Measurements from ENCODE around the gene PLOD2.

The PLOD2 gene

DNA sequence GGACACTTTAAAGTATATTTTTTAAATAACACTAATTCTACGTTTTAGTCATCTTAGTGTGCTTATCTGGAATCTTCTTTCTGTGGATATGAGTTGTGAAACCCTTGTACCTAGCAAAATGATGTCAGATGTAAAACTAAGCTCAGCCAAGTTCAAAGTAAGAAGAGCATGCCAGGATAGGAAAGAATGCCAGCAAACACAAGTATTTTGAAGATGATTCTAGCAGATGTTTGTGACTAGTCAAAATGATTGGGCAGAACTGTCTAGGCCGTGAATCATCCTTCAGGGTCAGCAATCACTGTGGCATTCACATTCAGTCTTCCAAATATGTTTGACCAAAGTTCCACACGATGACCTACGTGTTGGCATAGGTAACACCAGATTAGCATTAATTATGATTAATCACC, 5.4 kb upstream of the PLOD2 start:
- DNase-seq (ENCODE audit: low read depth) = no peak

DNA sequence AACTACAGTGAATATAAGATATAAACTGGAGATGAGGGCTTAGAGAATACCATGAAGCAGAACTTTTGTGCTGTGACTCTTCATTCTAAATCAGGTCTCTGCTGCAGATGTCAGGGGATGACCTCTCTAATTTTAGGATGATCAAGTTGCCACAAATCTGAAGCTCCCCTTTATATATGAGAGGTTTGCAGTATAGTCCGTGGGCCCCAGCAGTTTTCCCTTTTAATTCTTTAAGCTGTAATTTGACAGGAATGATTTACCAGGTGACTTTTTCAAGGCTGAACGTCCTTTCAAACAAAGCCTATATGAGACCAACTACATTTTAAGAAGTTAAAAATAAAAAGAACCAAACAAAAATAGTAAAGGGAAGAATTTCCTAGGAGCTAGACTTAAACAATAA, 4.9 kb upstream of the PLOD2 start:
- no peak for DNase-seq (ENCODE audit: low read depth)

DNA sequence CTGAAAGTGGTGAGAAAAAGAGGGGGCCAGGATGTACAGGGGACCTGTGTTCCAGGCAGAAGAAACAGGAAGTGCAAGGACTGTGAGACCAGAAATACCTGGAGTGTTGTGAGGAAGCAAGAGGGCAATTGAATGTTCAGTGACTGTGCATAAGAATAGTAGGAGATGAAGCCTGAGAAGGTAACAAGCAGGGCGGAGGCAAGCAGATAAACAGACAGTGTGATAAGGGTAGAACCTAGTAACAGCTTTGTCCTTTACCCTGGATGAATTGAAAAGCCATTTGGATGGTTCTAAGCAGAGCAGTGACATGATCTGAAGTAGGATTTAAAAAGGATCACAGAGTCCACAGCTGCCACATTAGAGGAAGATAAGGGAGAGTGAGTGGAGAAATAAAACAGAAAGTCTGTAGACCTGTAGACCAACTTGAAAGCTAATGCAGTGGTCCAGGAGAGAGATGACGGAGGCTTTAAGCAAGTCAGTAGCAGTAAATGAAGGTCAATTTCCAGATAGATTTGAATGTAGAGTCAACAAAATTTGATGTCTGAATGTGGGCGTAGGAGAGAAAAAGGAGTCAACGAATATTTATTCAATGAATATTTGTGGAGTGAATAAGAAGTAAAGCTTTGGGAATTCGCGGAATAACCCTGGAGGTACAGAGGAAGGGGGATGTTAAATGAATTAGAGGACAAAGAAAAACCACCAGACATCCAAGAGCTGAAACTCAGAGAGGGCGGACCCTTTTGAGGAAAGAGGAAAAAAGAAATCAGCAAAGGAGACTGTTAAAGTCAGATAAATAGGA, 4.2 kb upstream of the PLOD2 start:
- no peak for DNase-seq (ENCODE audit: low read depth)

DNA sequence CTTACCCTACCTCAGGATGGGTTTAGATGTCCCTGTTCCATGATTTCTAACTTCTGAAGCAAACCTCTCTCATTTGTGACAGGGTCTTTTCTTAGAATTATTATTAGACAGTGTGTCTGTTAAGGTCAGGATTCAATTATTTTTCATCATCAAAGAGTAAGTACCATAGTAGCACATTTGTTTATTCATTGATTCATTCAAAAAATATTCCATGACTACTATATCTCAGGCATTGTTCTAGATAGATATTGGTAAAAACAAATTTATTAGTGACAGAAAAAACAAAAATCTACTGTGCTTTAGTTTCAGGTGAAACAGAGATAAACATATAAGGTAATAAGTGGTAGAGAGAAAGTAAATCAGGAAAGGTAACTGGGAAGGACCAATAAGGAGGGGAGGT, 3.5 kb upstream of the PLOD2 start:
- DNase-seq (ENCODE audit: low read depth) = no peak

DNA sequence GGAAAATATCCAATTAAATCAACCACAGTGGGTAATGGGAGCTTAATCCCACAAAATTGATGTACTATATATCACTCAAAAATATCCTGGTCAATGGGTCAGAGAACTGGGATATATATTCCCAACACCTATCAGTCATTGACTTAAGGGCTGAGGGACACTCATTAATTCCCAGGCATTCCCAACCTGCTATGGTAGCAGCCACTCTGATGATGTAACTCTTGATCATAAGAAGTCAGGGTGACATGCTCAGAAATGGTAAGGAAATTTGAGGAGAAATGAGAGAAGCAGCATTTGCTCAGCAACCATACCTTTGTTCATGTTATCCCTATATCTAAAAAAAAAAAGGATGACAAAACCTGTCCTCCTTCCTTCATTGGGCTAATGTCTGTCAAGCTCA, 3.1 kb upstream of the PLOD2 start:
- DNase-seq (ENCODE audit: low read depth) = no peak

DNA sequence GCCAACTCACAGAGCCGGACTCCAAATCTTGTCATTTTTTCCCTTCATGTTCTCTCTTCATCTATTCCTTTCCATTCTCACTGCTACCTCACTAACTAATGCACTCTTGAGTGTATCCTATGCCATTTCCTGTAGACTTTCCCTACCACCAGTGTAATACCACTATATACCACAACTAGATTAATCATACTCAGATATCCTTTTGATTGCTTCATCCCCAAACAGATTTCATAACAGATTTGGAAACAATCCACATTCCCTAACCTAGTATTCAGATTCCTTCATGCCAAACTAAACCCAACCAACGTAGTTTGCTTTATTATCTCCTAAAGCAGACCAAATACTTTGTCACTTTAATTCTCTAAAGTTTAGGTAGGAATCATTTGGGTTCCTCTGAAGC, 2.6 kb upstream of the PLOD2 start:
- DNase-seq (ENCODE audit: low read depth) = no peak

DNA sequence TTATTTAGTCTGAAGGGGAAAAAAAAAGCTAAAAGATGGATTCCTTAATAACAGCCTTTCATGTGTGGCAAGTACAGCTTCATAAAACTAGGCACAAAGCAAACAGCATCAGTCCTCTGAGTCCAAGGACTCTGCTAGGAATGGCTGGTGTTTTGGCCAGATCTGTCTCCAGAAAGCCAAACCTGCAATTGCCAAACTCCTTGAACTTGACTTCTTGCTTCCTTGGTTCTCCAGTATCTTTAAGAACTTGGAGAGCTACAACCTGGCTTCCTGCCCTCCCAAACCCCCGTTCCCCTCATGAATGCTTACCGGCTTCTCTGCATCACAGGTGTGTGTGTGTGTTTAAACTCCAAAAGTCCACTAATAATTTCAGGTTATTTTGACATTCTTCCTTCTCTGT, 1.6 kb upstream of the PLOD2 start:
- no peak for DNase-seq (ENCODE audit: low read depth)

DNA sequence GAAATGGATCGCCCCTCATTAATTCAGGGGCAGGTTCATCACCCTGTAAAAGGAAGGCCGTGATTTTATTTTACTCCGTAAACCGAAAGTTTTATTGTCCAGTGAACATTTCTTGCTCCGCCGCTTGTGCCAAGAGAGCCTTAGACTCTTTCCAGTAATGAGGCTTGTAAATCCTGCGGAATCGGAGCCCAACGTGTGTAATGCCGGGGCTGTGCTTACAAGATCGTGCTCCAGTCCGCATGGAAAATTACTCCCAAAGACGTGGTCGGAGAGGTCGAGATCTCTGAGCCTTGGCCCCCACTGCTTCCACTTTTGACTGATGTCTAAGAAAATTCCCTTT, 649 bp upstream of the PLOD2 start:
- DNase-seq (ENCODE audit: low read depth) = no peak

DNA sequence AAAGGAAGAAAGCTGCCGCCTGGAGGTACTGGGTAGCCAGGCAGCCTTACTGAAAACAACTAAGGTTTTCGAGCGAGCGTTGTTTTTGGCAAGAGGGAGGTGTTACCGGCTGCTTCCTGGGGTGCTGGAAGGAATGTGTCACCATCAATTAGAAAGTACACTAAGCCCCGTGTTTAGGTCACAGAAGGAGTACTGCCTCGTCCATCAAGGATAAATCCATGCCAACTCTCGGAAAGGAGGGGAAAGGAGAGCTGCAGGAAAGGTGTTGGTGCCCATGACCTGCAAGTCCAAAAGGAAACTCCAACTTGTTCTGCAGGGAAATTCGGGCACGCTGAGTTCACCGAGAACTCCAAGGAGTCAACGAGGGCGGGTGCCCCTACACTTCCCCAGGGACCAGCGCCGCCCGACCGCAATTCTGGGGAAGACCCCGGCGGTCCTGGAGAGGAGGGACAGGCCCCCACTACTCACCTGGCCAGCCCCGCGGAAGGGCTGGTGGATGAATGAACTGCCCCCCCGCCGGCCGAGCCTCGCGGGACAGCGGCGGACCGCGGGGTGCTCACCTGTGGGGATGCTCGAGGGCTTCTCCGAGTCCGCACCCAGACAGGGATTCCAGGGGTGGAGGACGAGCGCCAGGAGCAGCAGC, 542 bp downstream of the PLOD2 start:
- DNase-seq (ENCODE audit: low read depth) = no peak

DNA sequence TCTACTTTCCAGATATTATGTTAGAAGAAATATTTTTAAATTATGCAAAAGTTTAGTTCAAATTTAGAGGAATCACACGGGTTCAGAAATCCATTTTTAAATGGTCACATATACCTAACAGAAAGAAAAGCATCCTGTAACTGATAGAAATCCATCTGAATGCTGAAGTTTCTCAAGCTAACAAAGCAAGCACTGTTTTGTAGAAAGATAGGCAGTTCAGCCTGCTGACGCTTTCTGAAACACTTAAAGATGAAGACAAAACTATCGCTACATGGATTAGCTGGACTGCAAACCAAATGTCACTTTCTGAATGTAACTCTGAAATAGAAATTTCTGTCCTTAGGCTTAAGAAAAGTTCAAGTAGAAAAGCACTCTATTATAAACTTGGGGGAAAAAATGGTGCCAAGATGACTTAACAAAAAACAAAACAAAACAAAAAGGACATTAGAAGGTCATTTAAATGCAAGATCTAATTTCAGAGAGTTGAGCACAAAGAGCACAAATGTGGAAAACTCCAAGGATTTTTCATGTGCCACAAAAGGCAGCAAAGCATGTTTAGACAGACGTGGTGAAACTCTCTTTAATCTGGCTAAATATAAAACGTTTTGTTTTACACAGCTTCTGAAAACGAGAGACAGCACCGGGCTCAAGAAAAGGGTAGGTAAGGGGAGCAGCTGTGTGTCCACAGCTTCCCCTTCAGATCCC, 1.2 kb downstream of the PLOD2 start:
- no peak for DNase-seq (ENCODE audit: low read depth)

DNA sequence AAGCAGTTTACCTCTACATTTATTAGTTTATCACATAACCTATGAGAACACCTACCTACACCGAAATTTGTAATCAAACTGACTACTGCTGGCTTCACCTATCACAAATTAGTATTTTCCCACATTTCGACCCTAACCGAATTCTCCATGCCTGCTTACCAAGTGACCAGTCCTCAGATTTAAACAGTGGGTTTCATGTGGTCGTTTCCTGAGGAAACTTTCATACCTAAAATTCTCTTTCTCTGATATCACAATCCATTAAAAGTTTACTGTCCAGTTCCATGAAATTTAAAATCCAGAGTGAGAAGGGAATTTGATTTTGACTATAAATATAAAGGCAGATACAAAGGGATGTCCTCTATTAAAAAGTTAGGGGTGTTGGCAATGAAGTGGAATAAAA, 1.9 kb downstream of the PLOD2 start:
- no peak for DNase-seq (ENCODE audit: low read depth)

DNA sequence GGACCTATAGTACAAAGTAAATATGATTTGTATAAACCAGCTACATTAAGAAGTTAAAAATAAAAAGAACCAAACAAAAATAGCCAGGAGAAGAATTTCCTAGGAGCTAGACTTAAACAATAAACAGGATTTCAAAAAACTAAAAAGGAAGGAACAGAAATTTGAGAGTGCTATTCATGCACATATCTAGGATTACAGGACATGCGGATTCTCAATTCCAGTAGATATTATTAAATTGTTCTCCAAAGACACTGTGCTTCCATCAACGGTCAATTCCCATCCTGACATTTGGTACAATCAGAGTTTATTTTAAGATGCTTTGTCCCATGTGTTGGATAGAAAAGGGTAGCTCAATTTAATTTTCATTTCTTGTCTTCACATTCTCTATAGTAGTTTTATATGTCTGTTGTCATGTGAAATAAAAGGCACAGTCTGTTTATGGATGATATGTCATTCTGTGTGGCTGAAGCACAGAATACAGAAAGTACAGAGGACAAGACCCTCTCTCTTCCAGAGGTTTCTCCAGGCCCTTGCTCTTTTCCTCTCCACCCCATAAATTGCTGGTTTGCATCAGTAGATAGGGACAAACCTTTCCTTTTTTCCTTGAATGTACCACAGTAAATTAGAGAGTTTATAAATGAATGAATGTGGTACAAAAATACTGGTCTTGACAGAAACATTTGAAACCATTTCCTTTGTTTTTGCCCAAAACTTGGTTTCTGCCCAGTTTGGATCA, 3.5 kb downstream of the PLOD2 start:
- no peak for DNase-seq (ENCODE audit: low read depth)

DNA sequence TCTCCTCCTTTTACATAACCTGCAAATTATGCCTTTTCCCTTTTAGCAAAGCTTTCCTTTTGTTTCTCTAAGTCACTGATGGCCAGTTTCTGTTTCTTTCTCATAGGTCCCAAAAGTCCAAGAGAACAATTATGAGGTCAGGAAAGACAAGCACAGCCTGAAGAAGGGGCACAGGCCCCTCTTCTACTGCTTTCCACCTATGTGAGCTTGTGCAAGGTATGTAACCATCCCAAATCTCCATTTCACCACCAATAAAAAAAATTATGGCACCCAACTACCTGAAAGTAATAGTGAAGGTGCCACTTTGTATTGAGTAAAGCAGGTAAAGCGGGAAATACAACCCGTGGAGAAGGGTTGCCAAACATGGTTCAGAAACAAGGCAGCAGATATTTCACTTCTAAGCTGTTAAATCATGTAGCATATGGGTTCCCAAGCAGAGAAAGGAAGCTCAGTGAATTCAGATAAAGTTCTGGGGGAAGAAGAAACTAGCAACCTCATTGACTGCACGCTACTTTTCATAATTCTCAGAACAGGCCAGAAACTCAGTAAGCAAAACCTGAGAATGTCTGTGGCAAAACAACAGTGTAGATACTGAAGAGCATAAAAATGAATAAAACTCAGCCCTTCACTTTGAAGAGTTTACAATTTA, 4.2 kb downstream of the PLOD2 start:
- DNase-seq (ENCODE audit: low read depth) = no peak

DNA sequence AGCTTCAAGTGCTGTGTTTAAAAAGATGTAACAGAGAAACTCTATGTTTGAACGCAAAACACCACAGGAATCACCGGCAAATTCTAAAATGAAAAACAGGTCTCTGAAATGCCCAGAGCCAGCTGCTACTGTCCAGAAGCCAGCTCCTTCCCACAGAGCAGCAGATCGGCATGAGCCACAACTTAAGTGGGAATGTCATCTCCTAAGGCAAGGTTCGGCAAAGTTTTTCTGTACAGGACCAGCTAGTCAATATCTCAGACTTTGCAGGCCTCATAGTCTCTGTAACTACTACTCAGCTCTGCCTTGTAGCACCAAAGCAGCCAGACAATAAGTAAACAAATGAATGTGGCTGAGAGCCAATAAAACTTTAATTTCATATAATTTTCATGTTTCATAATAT, 4.9 kb downstream of the PLOD2 start:
- no peak for DNase-seq (ENCODE audit: low read depth)

DNA sequence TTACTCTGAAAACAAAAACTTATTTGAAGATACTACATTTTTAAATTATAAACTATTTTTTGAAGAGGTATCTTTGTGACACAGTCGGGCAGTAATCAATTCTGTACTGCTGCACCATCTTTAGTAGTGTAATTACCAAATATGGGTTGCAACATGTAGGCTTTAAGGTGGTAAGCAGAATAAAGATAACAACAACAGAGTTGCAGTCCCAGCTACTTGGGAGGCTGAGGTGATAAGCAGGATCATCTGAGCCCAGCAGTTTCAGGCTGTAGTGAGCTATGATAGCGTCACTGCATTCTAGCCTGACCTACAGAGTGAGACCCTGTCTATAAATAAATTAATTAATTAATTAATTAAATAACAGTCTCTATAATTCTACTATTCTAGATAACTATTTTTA, 6.0 kb downstream of the PLOD2 start:
- no peak for DNase-seq (ENCODE audit: low read depth)

DNA sequence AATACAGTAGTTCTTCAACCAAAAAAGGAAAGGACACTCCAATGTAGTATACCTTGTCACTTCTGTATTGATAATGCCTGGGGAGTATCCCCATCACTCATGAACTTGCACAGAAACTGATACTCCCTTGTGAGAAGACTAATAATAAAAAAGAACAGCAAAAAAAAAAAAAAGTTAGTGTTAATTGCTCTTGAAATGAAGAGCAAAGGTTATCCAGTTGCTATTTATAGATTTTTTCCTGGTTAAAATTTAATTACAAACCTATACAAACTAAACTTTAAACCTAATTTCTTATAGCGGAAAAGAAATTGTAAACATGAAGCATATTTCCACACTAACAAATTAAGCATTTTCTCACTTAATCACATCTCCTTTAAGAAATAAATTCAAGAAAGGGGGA, 6.7 kb downstream of the PLOD2 start:
- no peak for DNase-seq (ENCODE audit: low read depth)

DNA sequence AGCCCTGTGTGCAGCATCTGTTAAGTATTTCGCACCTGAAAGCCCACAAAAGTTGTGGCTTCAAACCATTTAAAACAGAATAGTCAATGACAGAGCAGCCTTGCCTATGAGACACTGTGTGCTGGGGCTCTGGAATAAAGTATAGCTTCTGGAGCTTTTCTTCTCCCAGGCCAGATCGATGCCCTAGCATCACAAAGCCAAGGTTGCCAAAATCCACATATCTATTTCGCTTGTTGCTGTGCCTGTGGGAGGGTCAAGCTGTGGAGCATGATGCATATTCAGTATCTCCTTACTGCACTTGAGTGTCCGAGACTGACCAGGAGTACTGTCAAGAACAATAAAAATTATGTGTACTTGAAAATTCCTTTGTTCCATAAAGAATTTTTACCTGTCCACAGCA, 7.6 kb downstream of the PLOD2 start:
- DNase-seq (ENCODE audit: low read depth) = no peak

DNA sequence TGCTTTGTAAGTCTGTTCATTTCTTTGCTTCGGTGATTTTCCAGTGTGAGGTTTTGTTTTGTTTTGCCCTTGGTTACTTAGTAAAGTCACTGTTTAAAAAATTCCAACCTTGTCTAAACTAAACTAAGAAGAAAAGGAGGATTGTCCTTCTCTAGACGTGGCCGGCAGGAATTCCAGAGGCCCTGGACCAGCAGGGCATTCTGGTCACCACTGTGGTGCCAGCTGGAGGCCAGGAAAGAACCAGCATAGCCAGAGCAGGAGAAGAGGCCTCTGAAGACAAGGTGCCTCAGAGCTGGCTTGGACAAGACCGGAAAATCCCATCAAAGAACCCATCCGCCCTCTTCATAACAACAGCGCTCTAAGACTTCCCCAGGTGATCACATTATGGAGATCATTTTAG, 8.2 kb downstream of the PLOD2 start:
- no peak for DNase-seq (ENCODE audit: low read depth)

DNA sequence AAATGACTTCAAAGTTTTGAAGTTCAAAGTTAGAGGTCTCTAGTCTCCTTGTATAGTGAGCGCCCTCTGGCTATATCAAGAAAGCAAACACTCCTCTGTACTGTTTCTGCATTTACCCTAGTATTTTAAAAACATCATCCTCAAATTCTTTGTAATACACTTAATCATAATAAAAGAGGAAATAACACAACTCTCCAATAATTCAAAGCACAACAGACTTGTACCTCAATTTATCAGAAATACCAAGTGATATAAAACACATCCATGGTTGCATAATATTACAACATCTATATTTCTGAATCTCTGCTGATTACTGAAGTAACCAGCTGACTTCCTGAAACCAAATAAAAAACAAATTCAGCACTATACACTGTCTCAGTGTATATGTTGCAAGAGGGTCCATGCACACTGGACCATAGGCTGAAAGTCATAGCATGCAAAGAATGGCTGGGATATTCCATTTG, 12.5 kb downstream of the PLOD2 start:
- DNase-seq (ENCODE audit: low read depth) = no peak

DNA sequence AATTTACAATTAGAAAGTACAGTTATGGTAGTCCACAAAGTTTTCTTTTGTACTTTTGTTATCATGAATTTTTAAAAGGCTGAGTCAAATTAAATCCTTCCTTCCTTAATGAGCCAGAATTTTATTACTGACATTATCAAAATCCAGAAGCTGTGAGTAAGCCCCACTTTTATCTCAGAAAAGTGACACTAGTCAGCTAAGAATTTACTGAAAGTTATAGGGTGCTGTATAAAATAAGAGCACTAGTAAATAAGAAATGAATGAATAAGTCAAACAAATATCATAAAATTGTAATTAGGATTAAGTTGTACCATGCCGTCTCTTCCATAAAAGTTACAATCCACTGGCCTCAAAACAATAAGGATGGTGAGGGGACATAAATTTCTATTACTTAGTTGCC, 15.3 kb downstream of the PLOD2 start:
- no peak for DNase-seq (ENCODE audit: low read depth)

DNA sequence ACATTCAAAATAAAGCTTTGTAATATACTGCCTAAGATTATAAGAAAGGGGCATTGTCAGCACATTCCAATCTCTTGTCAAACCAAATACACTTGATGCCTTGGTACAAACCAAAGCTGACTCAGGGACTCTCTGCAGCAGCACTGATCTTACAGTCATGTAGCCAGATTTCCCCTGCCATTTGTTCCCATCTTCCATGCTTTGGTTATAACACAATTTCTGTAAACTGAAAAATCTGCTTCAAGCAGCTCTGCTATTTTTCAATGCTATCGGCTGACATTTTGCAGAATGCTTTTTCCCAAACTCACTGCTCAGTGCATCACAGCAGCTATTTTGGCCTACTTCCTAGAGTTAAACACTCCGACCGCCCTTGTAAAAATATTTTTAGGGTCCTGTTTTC, 18.2 kb downstream of the PLOD2 start:
- DNase-seq (ENCODE audit: low read depth) = no peak

DNA sequence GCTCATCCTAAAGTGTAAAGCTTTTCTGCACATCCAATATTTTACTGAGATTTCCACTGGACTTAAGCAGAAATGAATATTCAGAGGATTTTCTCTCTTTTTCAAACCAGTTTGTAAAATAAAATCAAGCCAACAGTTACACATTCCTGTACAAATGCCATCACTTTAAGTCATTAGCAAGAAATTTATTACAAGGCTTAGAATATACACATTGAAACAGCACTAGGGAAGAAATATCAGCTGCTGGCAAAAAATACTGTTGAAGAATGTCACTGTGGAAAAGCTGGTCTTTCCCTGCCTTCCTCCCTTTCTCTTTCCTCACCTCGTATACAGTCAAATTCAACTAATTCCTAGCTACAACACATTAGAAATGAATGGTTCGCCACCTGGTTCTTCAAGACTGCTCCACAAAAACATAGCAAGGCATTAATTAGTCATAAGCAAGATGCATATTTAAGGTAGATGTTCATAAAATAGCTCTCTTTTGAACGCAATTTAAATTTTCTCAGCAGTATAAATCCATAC, 21.3 kb downstream of the PLOD2 start:
- DNase-seq (ENCODE audit: low read depth) = no peak
